ENCODE results near the gene HESX1. TPM values are rescaled to one million over a fixed set of nuclear protein-coding genes. Genes with fewer than 3 reads are reported as not detected.

HESX1 gene
- total and polyA plus RNA-seq, 7 donors, result 0.82 to 3.6 (median 1.4) TPM; not detected in 4

GRCh38 chr3:57152151-57153143 is 47.3 kb downstream of the HESX1 start:
- intact Hi-C loops (cut with DNase I), result no loop called here
- Histone ChIP-seq H3K27me3 (no peaks in the 10 kb centered on the region), H3K36me3 (no peaks in the 10 kb centered on the region), H3K4me3 (peak overlapping the region in 3 of 4 donors; percentile 23 to 38 (median 31)), H3K4me1 (peaks cover 0 to 55% (median 39%) of the 10 kb centered on the region in 4 donors), H3K9me3 (no peaks in the 10 kb centered on the region), H3K27ac (peak overlapping the region; percentile 21 to 74 (median 66))
- no peak for DNase-seq
- 81 to 92% methylated on average over 19 of the region's 19 CpGs for WGBS, 2 donors
- TF ChIP-seq POLR2A (IDR thresholded peaks at IDR 0.05), result no peak
- peak in 3 of 4 experiments; percentile 16 to 53 (median 27) for TF ChIP-seq CTCF (IDR thresholded peaks at IDR 0.05)

GRCh38 chr3:57151749-57152148 is 48.0 kb downstream of the HESX1 start:
- TF ChIP-seq POLR2A (IDR thresholded peaks at IDR 0.05) (no peak), POLR2AphosphoS5 (IDR thresholded peaks at IDR 0.05) (no peak), CTCF (IDR thresholded peaks at IDR 0.05) (no peak), EP300 (IDR thresholded peaks at IDR 0.05) (no peak)
- no peak for DNase-seq
- H3K27me3 ChIP-seq, result no peaks in the 10 kb centered on the region
- H3K27ac ChIP-seq, result peak overlapping the region; percentile 21 to 74 (median 66)
- H3K36me3 ChIP-seq, result no peaks in the 10 kb centered on the region
- H3K9me3 ChIP-seq, result no peaks in the 10 kb centered on the region
- H3K4me1 ChIP-seq, result peaks cover 0 to 48% (median 32%) of the 10 kb centered on the region in 4 donors
- peak overlapping the region in 3 of 4 donors; percentile 23 to 38 (median 31) for H3K4me3 ChIP-seq
- intact Hi-C loops (cut with DNase I), result no loop called here
- WGBS, 2 donors, result 86 to 90% methylated on average over 3 of the region's 3 CpGs

- WGBS, 2 donors, result 81 to 93% methylated on average over 2 of the region's 2 CpGs
- no peak overlapping the region for H3K4me3 ChIP-seq
- H3K27ac ChIP-seq, result peak overlapping the region in 3 of 4 donors; percentile 62 to 74 (median 71)
- TF ChIP-seq POLR2A (IDR thresholded peaks at IDR 0.05) (no peak), EP300 (IDR thresholded peaks at IDR 0.05) (no peak), POLR2AphosphoS5 (IDR thresholded peaks at IDR 0.05) (no peak), CTCF (IDR thresholded peaks at IDR 0.05) (no peak)
- intact Hi-C loops (cut with DNase I), result no loop called here
- peaks cover 0 to 45% (median 31%) of the 10 kb centered on the region in 4 donors for H3K4me1 ChIP-seq
- H3K36me3 ChIP-seq, result no peaks in the 10 kb centered on the region
- H3K9me3 ChIP-seq, result no peaks in the 10 kb centered on the region
- DNase-seq, result no peak
- H3K27me3 ChIP-seq, result no peaks in the 10 kb centered on the region
These were observed 48.7 kb downstream of the HESX1 start for GRCh38 chr3:57151021-57151449.

- peak overlapping the region in 2 of 4 donors; percentile 71 to 74 for H3K27ac ChIP-seq
- intact Hi-C loops (cut with DNase I), result no loop called here
- DNase-seq, result no peak
- no peaks in the 10 kb centered on the region for H3K9me3 ChIP-seq
- peaks cover 0 to 38% (median 24%) of the 10 kb centered on the region in 4 donors for H3K4me1 ChIP-seq
- no peak for TF ChIP-seq CTCF (IDR thresholded peaks at IDR 0.05)
- no peak for TF ChIP-seq EP300 (IDR thresholded peaks at IDR 0.05)
- no peak for TF ChIP-seq POLR2A (IDR thresholded peaks at IDR 0.05)
- TF ChIP-seq POLR2AphosphoS5 (IDR thresholded peaks at IDR 0.05), result no peak
- 77 to 88% methylated on average over 7 of the region's 7 CpGs for WGBS, 2 donors
- H3K4me3 ChIP-seq, result no peak overlapping the region
- H3K27me3 ChIP-seq, result no peaks in the 10 kb centered on the region
- no peaks in the 10 kb centered on the region for H3K36me3 ChIP-seq
These were observed 49.6 kb downstream of the HESX1 start for GRCh38 chr3:57150113-57150581.

Other genes starting within 250 kb of the HESX1 start
- gene SPATA12, start 139.3 kb downstream of the HESX1 start, total RNA-seq, result not detected
- gene SPATA12, start 139.3 kb downstream of the HESX1 start, polyA plus RNA-seq, result under 1 TPM in 1 of 3 donors, not detected in 2; 0.26 TPM
- gene IL17RD, start 34.6 kb downstream of the HESX1 start, total RNA-seq, result 10 to 100 TPM; 16.8 to 46.8 (median 20.6) TPM
- 1 to 10 TPM in 1 of 3 donors, under 1 TPM in 2; under 0.01 to 1.2 (median 0.60) TPM for gene IL17RD, start 34.6 kb downstream of the HESX1 start, polyA plus RNA-seq
- gene APPL1, start 27.8 kb upstream of the HESX1 start, total RNA-seq, result 10 to 100 TPM; 34.9 to 63.7 (median 54.3) TPM
- 10 to 100 TPM; 12.6 to 13.6 (median 13.5) TPM for gene APPL1, start 27.8 kb upstream of the HESX1 start, polyA plus RNA-seq
- gene ASB14, start 92.7 kb upstream of the HESX1 start, total RNA-seq, result not detected
- not detected for gene ASB14, start 92.7 kb upstream of the HESX1 start, polyA plus RNA-seq

Measured in sigmoid colon (tissue), 7 donors.